ENCODE measurements around the gene PNMA6A. TPM values are rescaled to one million over a fixed set of nuclear protein-coding genes. Genes with fewer than 3 reads are reported as not detected.

The PNMA6A gene
- 3.5 and 8.7 TPM in 2 replicates for total RNA-seq

DNA sequence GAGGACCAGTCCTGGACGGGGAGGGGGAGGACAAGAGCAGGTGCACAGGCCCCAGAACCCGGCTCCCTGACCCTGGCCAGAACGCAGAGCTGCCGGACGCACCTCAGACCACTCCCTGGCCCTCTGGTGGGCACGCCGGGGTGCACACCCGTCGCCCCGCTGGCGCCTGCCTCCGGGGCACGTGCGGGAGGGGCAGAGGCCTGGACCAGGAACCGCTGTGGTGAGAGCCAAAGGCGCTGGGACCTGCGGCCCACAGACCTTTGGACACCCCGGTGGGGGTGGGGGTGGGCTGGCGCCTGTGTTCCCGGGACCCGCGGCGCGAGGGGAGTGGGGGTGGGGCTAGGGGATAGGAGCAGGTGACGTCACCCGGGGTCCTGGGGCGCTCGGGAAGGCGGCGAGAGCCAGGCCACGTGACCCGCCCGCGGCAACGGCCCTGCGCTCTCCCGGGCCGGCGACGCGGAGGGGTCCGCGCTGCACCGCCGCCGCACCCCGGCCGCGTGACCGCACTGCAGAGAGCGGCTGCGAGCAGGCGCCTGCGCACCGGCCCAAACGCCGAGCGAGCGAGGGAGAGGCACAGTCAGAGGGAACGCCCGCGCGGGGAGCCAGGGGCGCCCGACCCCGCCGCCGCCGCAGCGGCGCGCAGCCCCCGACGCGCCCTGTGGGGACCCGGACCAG is at the start of gene PNMA6A:
Gene PNMA6A (plus strand): TSS at position 546 of the 675 bp plus-strand sequence. CDS start 609 bp downstream, outside the sequence.

DNA sequence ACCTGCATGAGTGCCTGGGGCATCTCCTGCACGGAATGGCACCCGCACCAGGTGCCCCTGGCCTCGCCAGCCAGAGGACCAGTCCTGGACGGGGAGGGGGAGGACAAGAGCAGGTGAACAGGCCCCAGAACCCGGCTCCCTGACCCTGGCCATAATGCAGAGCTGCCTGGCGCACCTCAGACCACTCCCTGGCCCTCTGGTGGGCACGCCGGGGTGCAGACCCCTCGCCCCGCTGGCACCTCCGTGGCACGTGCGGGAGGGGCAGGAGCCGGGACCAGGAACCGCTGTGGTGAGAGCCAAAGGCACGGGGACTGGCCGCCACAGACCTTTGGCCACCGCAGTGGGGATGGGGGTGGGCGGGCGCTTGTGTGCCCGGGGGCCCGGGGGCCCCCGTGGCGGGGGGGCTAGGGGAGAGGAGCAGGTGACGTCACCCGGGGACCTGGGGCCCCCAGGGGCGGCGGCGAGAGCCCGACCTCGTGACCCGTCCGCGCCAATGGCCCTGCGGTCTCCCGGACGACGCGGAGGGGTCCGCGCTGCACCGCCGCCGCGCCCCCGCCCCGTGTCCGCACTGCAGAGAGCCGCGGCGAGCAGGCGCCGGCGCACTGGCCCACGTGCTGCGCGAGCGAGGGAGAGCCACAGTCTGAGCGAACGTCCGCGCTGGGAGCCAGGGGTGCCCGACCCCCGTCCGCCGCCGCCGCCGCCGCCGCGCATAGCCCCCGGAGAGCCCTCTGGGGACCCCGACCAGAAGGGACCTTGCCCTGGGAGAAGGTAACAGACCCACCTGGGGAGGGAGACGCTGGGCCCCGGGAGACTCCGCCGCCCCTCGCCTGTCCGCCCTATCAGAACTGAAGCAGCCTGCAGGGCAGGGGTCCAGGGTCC is 16.1 kb upstream of the PNMA6A start, which contains the start of gene PNMA3:
Gene PNMA3 (plus strand): TSS at position 600 of the 879 bp plus-strand sequence. CDS start 586 bp downstream, outside the sequence.

Other genes with a start within 250 kb of the PNMA6A start
- 39.2 and 56.4 TPM in 2 replicates for gene CETN2, start 241.7 kb upstream of the PNMA6A start, total RNA-seq
- 45.5 and 45.8 TPM in 2 replicates for gene NSDHL, start 241.4 kb upstream of the PNMA6A start, total RNA-seq
- 4.3 and 4.5 TPM in 2 replicates for gene ZNF185, start 174.4 kb upstream of the PNMA6A start, total RNA-seq
- gene PNMA5, start 78.3 kb upstream of the PNMA6A start, total RNA-seq: not detected in 2 replicates
- gene PNMA3, start 16.0 kb upstream of the PNMA6A start, total RNA-seq: 0.11 and 0.12 TPM in 2 replicates
- gene MAGEA1, start 106.8 kb downstream of the PNMA6A start, total RNA-seq: not detected in 2 replicates
- gene PNMA6F, start 249.3 kb downstream of the PNMA6A start, total RNA-seq: not detected in 2 replicates